Astrocyte (in vitro differentiated cells and primary cell): ENCODE measurements around the gene KIAA1217. TPM values are rescaled to one million over a fixed set of nuclear protein-coding genes. Genes with fewer than 3 reads are reported as not detected.

Experiments used
- DNase-seq: peaks from one replicate; pipeline ENCODE4 v3.0.0-alpha.2; 2010; ENCODE audit warnings: low read depth
- FAIRE-seq: peaks from 2 replicates; lab custom pipeline; 2011; peaks lifted over from hg19 to GRCh38; lab: Jason Lieb, UNC
- H2AFZ ChIP-seq: 2 replicates; pipeline ENCODE4 v1.6.0; 2012; ENCODE audit warnings: low read depth, low read length, inconsistent platforms
- H3K27ac ChIP-seq: 2 replicates; pipeline ENCODE4 v1.5.1; 2011; ENCODE audit warnings: low read depth, low read length, inconsistent platforms
- H3K27me3 ChIP-seq: 2 replicates; pipeline ENCODE4 v1.6.0; 2011; ENCODE audit warnings: low read length, inconsistent platforms; ENCODE audit not compliant: insufficient read depth
- H3K36me3 ChIP-seq: 2 replicates; pipeline ENCODE4 v1.5.1; 2011; ENCODE audit warnings: low read length, inconsistent platforms; ENCODE audit not compliant: insufficient read depth
- H3K4me1 ChIP-seq: 2 replicates; pipeline ENCODE4 v1.5.1; 2011; ENCODE audit warnings: low read length, inconsistent platforms; ENCODE audit not compliant: insufficient read depth
- H3K4me2 ChIP-seq: 2 replicates; pipeline ENCODE4 v1.6.0; 2012; ENCODE audit warnings: low read length, inconsistent platforms
- H3K4me3 ChIP-seq: 2 replicates; pipeline ENCODE4 v1.5.1; 2011; ENCODE audit warnings: low read depth, mild to moderate bottlenecking, low read length, inconsistent platforms; ENCODE audit not compliant: insufficient read depth
- H3K79me2 ChIP-seq: 2 replicates; pipeline ENCODE4 v1.6.0; 2012; ENCODE audit warnings: mild to moderate bottlenecking, low read length, inconsistent platforms; ENCODE audit not compliant: insufficient read depth
- H3K9ac ChIP-seq: 2 replicates; pipeline ENCODE4 v1.6.0; 2012; ENCODE audit warnings: mild to moderate bottlenecking, low read length, inconsistent platforms
- H3K9me3 ChIP-seq: 2 replicates; pipeline ENCODE4 v1.5.1; 2012; ENCODE audit warnings: low read depth, mild to moderate bottlenecking, low read length, inconsistent platforms; ENCODE audit not compliant: insufficient read depth
- H4K20me1 ChIP-seq: 2 replicates; pipeline ENCODE4 v1.6.0; 2012; ENCODE audit warnings: low read length, inconsistent platforms; ENCODE audit not compliant: insufficient read depth
- H3K27ac Mint-ChIP-seq: one replicate; pipeline ENCODE4 v1.8.0; 2021; ENCODE audit warnings: mild to moderate bottlenecking, mixed read lengths; ENCODE audit not compliant: unreplicated experiment
- H3K27me3 Mint-ChIP-seq: one replicate; pipeline ENCODE4 v1.8.0; 2021; ENCODE audit warnings: low read depth, mixed read lengths; ENCODE audit not compliant: unreplicated experiment
- H3K36me3 Mint-ChIP-seq: one replicate; pipeline ENCODE4 v1.8.0; 2021; ENCODE audit warnings: low read depth, mixed read lengths; ENCODE audit not compliant: unreplicated experiment
- H3K4me1 Mint-ChIP-seq: one replicate; pipeline ENCODE4 v1.8.0; 2021; ENCODE audit warnings: low read depth, mixed read lengths; ENCODE audit not compliant: unreplicated experiment
- H3K4me3 Mint-ChIP-seq: one replicate; pipeline ENCODE4 v1.8.0; 2021; ENCODE audit warnings: mild to moderate bottlenecking, moderate library complexity, mixed read lengths; ENCODE audit not compliant: unreplicated experiment
- H3K9me3 Mint-ChIP-seq: one replicate; pipeline ENCODE4 v1.8.0; 2021; ENCODE audit warnings: mild to moderate bottlenecking, mixed read lengths; ENCODE audit not compliant: unreplicated experiment
- CTCF ChIP-seq: IDR thresholded peaks from 2 replicates; pipeline ENCODE4 v1.5.1; 2011; ENCODE audit warnings: low read depth, mild to moderate bottlenecking, inconsistent platforms, low read length, moderate library complexity; ENCODE audit not compliant: insufficient read depth
- EZH2 ChIP-seq: IDR thresholded peaks from 2 replicates; pipeline ENCODE4 v1.6.1; 2012; ENCODE audit warnings: mild to moderate bottlenecking, low read length, inconsistent platforms; ENCODE audit not compliant: insufficient read depth
- total RNA-seq: library from RNA; stranded (reverse); gene quantifications from 2 replicates; pipeline ENCODE4 v1.2.1, GENCODE V29; 2021

Gene KIAA1217
- total RNA-seq, 1 donor from 2014 or later: 31.8 TPM

DNA sequence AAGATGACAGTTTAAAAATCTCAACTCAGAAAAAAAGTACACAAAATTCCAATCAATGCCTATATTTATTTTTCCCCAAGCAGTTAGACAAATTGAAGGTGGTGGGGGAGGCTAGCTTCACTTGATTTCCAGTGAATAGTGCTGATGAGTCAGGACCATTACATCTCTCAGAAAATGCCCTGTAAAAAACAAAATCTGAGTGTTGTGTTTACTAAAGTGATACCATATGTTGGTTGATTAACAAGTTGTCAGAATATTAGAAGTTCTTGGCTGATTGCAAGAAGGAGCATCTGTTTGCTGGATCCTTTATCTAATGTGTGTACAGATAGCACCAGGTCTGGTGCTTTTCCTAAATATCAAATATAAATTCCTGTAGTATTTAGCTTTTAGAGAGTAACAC is 31.3 kb upstream of the KIAA1217 start:
- Histone ChIP-seq H3K9ac (no peak overlapping the region), H2AFZ (no peak overlapping the region), H3K4me3 (no peak overlapping the region), H3K4me2 (no peak overlapping the region), H3K79me2 (no peaks in the 10 kb centered on the region), H3K4me1 (no peaks in the 10 kb centered on the region), H3K27ac (no peak overlapping the region), H3K9me3 (no peaks in the 10 kb centered on the region), H3K27me3 (no peaks in the 10 kb centered on the region), H3K36me3 (no peaks in the 10 kb centered on the region), H4K20me1 (no peaks in the 10 kb centered on the region)
- TF ChIP-seq CTCF: no peak
- TF ChIP-seq EZH2: no peak
- FAIRE-seq (no peak), DNase-seq (no peak)
- Mint-ChIP-seq H3K27ac (no peak overlapping the region), H3K9me3 (peaks cover 4% of the 10 kb centered on the region), H3K27me3 (no peaks in the 10 kb centered on the region), H3K4me1 (no peaks in the 10 kb centered on the region), H3K4me3 (no peak overlapping the region), H3K36me3 (no peaks in the 10 kb centered on the region)

GRCh38 chr10:24180891-24181290 is 28.0 kb upstream of the KIAA1217 start:
- Mint-ChIP-seq H3K36me3 (no peaks in the 10 kb centered on the region), H3K4me3 (no peak overlapping the region), H3K9me3 (peaks cover 4% of the 10 kb centered on the region), H3K4me1 (peaks cover 1% of the 10 kb centered on the region), H3K27ac (no peak overlapping the region), H3K27me3 (no peaks in the 10 kb centered on the region)
- H3K36me3 ChIP-seq: no peaks in the 10 kb centered on the region
- DNase-seq (no peak), FAIRE-seq (no peak)
- no peak overlapping the region for H3K9ac ChIP-seq
- no peaks in the 10 kb centered on the region for H3K27me3 ChIP-seq
- no peak overlapping the region for H2AFZ ChIP-seq
- H3K79me2 ChIP-seq: no peaks in the 10 kb centered on the region
- no peak for TF ChIP-seq CTCF
- TF ChIP-seq EZH2: no peak
- H3K4me1 ChIP-seq: no peaks in the 10 kb centered on the region
- no peaks in the 10 kb centered on the region for H3K9me3 ChIP-seq
- H3K27ac ChIP-seq: no peak overlapping the region
- no peak overlapping the region for H3K4me3 ChIP-seq
- no peaks in the 10 kb centered on the region for H4K20me1 ChIP-seq
- no peak overlapping the region for H3K4me2 ChIP-seq

DNA sequence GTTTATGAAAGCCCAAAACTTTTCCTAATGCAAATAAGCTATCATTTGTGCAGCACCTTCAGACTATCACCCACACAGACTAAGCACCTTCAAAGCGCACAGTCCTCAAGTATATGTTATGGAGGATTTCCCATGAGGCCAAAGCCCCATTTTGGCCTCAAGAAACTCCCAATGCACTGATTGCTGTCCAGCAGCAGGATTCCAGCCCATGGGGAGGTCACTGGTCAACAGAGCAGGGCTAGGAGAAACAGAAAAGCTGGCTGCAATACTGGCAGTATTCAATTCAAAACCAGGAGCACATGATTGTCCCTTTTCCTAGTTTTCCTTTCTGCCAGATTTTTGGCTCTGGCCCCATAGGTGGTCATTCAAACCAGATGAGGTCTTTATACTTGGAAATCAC is 24.5 kb upstream of the KIAA1217 start:
- Mint-ChIP-seq H3K27me3 (no peaks in the 10 kb centered on the region), H3K9me3 (peaks cover 2% of the 10 kb centered on the region), H3K27ac (no peak overlapping the region), H3K4me3 (no peak overlapping the region), H3K4me1 (peaks cover 1% of the 10 kb centered on the region), H3K36me3 (no peaks in the 10 kb centered on the region)
- Histone ChIP-seq H3K36me3 (no peaks in the 10 kb centered on the region), H3K4me3 (no peak overlapping the region), H2AFZ (no peak overlapping the region), H3K27me3 (no peaks in the 10 kb centered on the region), H3K4me1 (no peaks in the 10 kb centered on the region), H4K20me1 (no peaks in the 10 kb centered on the region), H3K27ac (no peak overlapping the region), H3K9ac (no peak overlapping the region), H3K79me2 (no peaks in the 10 kb centered on the region), H3K4me2 (no peak overlapping the region), H3K9me3 (no peaks in the 10 kb centered on the region)
- no peak for FAIRE-seq
- TF ChIP-seq EZH2 (no peak), CTCF (no peak)
- no peak for DNase-seq
